HL-60/S4 treated with retinoic acid at 250 ng/mL for 4 days and 3 days (cell line): Measurements from ENCODE around the gene UBAP1L.
"Not testable (repeated sequence)": the region's sequence is repeated elsewhere in the genome, so short reads cannot be mapped to it uniquely, and the experiment has no call there.

Experiments used
- in situ Hi-C: fragments of 300-500 bp; cut with MboI; formaldehyde crosslinking; loops from 2 replicates; pipeline ENCODE4 v1.7.0; 2022; ENCODE audit warnings: low sequenced_read_pairs

The UBAP1L gene

DNA sequence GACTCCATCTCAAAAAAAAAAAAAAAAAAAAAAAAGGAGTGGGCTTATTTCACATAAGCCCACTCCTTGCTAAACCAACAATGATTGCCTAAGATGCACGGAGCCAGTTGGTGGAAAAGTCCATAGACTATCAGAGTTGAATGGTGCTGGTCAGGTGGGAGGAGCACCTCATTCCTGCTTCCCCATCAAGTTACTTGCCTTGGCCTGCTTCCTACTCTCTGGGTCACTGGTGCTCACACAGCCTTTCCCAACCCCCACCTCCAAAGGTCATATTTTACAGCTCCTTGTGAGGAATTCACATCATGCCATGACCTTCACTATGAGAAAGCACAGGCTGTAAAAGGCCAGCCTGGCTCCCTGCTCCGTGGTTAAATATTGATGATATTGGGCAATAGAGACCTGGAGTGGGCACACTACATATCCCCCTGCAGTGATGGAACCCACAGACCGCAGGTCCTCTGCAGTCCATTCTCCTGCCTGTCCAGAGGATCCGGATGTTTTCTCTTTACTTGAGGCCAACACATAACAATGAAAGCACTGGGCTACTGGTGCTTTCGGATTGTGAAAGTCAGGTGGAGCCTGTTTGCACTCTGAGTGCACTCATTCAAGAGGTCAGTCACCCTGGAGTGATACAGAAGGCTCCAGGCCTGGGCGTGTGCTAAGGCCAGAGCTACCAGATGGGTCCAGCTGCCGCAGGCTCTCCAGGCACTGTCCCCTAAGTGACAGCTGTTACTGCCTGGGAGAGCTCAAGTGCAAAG is 70.1 kb downstream of the UBAP1L start, which contains the start of gene SLC51B:
TSS of gene SLC51B (plus strand) at position 664 of the 758 bp plus-strand sequence. CDS start 4,618 bp downstream, outside the sequence.
- in situ Hi-C loops = no loop called here

GRCh38 chr15:65044218-65044617 is 70.8 kb downstream of the UBAP1L start:
- in situ Hi-C loops = not testable (repeated sequence)

DNA sequence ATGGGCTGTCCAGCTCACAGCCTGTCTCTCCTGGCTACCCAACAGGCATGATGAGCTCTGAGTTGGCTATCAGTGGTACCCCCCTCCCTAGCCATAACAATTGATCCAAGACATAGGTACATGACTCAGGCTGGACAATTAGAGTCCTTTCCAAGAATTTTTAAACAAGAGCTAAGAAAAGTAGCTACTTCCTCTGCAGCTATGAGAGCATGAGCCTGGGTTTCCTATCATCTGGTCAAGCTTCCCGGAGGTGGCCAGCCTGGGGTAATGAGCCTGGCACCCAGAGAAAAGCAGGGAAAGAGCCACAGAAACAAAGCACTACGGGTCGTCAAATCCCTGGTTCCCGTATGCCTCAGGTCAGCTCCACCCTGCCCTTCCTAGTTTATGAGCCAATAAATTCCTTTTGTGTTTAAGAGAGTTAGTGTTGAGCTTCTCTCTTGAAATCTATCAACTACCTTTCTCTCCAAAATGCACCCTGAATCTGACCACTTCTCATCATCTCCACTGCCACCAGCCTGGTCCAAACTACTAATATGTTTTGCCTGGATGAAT is 72.1 kb downstream of the UBAP1L start:
- in situ Hi-C loops = no loop called here
